ACHN (cell line): ENCODE results near the gene ATG5.

Source experiments
- DNase-seq: peaks from one replicate; pipeline ENCODE4 v3.0.0-alpha.2; 2015
- in situ Hi-C: cut with HindIII; loops from 2 replicates; pipeline ENCODE4 v1.10.0; 2017; ENCODE audit warnings: low sequenced_read_pairs, low pct_ligation_motif_present, low pct_unique_long_range_greater_than_20kb

Gene ATG5

DNA sequence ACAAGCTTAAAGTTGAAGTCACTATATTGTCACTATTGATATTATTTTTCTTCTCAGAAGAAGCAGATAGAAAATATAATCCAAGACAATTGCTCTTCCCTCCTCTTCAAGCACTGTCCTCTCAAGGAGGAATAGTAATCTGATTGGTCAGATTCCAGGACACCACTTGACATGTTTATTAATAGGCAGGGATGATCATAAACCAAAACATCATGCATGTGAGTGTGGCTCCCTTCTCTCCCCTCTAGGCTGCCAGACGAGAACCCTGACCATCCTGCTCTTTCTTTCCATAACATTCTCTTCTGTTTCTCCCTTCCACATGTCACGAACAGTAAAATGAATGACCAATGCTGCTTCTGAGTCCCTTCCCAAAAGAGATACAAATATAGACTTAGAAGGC, 7.5 kb downstream of the ATG5 start:
- no peak for DNase-seq
- in situ Hi-C loops = no loop called here

GRCh38 chr6:106316375-106316766, 9.2 kb downstream of the ATG5 start:
- no peak for DNase-seq
- in situ Hi-C loops = no loop called here

DNA sequence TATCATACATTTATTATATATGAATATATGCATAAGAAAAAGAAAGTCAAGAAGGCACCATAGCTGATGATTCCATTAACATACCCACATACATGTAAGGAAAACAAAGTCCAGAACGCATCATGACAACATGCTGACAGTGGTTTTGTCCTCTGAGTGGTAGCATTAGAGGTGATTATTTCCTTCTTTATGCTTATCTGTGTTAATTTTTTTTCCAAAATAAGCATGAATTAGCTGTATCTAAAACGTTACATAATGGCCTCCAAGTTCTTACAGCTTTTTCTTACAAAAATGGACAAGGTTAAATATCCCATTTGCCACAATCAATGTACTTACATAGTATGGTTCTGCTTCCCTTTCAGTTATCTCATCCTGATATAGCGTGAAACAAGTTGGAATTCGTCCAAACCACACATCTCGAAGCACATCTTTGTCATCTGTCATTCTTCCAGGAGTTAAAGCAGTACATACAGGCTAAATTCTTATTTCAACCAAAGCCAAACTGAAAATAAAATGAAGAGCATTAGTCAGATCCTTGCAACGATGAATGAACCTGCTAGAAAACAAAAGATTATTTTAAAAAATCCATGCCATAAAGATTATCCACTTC, 9.7 kb downstream of the ATG5 start:
- in situ Hi-C loops = no loop called here
- DNase-seq = peak; percentile 63

DNA sequence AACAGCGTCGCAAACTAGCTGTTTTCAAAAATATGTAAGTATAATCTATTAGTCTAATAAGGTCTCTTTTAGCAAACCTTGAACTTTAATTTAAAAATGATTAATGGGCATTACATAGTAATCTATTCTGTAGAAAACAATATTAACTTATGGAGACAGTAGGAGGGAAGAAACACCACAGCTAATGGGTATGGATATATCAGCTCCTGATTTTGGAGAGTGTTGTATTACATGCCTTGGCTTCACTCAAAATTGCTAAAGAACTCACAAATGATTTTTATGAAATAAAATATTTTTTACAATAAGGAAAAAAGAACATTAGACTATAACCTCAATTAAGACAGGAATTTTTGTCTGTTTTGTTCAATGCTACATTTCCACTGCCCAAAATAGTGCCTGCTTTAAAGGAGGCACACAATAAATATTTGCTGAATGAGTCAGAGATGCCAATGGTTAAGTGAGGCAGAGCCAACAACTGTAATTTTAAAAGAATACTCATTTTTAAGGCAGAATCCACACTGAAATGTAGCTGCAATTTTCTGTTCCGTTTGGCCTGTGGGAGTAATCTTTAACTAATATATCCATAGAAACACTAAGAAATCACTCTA, 15.7 kb downstream of the ATG5 start:
- DNase-seq = peak; percentile 76

DNA sequence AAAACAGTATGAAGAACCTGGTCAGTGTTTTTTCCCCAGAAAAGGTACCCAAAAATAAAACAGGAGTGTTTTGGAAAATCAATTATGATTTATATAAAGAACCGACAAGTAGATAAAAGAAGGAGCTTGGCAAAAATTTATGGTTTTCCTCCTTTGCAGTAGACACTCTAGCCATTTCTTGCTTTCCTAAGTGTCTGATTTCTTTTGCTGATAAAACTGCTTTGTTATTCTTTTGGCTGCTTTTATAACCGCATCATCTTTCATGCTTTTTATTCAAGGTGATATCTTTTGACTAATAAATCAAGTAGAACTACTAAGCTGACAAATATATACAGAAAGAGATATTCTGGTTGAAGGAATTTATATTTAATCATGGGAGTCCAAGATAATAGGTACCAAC, 16.6 kb downstream of the ATG5 start:
- DNase-seq = no peak
- in situ Hi-C loops = no loop called here

More for the DNA sequence above, 15.7 kb downstream of the ATG5 start:
- in situ Hi-C loops = no loop called here

GRCh38 chr6:106305740-106306139, 19.8 kb downstream of the ATG5 start:
- in situ Hi-C loops = no loop called here
- DNase-seq = no peak

- peak; percentile 46 for DNase-seq
- in situ Hi-C loops = no loop called here
Measured at GRCh38 chr6:106300944-106301343, 24.6 kb downstream of the ATG5 start.

DNA sequence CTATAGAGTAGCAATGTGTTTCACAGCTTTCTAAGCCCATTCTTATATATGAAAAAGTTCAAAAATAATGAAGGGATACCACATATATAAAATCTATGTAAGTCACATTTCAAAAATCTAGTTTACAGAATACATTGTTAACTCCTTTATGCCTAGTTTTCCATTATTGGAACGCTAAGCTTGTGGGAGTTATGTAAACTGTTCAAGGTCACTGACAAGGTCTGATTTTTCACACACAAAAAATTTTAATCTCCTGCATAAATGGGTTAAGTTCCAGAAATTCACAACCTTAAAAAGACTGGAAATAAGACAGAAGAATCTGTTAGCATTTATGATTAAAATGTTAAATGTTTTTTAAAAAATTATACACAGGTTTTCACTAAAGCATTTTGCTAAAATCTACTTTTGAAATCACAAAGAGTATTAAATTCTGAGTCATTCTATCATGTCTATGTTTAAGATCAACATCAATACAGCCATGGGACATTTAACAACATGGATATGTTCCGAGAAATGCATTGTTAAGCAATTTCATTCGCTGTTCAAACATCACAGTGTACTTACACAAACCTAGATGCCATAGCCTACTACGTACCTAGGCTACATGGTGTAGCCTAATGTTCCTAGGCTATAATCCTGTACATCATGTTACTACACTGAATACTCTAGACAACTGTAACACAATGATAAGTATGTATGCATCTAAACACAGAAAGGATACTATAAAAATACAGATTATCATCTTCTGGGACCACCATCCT, 25.4 kb downstream of the ATG5 start:
- in situ Hi-C loops = no loop called here

GRCh38 chr6:106293116-106293515, 32.4 kb downstream of the ATG5 start:
- no peak for DNase-seq
- in situ Hi-C loops = no loop called here

More for the DNA sequence above, 25.4 kb downstream of the ATG5 start:
- DNase-seq = no peak

DNA sequence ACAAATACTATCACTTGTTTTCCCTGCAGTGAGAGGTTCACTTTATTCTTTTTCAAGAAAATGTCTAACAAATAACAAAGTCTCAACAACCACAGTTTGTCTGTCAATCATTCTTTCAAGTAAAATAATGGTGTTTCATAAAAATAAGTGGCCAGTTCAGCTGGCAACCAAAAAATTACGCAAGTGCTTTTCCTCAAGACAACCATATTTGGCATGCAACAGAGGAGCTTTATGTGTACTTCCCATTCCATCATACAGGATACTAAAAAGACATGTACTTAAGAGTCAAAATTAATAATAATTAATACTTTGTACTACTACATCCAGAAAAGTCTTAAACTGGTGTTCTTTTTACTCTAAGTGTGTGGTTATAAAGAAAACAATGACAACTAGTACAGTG, 34.6 kb downstream of the ATG5 start:
- no peak for DNase-seq
- in situ Hi-C loops = no loop called here

DNA sequence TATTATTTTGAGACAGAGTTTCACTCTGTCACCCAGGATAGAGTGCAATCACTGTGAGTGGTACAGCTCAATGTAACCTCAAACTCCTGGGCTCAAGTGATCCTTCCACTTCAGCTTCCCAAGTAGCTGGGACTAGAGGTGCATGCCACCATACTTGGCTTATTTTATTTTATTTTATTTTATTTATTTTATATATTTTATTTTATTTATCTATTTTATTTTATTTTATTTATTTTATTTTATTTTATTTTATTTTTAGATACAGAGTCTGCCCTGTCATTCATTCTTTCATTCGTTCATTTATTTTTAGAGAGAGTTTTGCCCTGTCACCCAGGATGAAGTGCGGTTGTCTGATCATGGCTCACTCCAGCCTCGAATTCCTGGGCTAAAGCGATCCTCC, 35.5 kb downstream of the ATG5 start:
- DNase-seq = no peak
- in situ Hi-C loops = no loop called here

DNA sequence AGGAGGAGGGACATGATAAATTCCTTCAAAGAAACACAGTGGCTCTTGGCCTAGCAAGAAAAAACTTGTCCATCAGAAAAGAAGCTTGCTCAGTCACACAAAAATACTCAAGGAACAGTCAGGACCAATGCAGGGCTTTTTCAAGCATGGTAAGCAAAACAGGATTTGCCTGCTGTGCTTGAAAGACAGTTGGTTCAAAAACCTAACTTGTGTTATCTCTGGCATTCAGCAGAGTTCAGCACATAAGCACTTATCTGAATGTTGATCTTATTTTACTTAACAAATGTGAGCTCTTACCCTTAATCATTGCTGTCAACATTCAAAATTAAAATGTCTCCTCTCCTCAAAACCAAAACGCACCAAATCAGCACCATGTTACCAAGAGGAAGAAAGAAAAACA, 38.3 kb downstream of the ATG5 start:
- in situ Hi-C loops = no loop called here

GRCh38 chr6:106286746-106287145, 38.8 kb downstream of the ATG5 start:
- DNase-seq = no peak
- in situ Hi-C loops = no loop called here

More for the DNA sequence above, 38.3 kb downstream of the ATG5 start:
- DNase-seq = no peak

GRCh38 chr6:106283481-106283880, 42.1 kb downstream of the ATG5 start:
- in situ Hi-C loops = no loop called here
- no peak for DNase-seq

GRCh38 chr6:106281661-106282060, 43.9 kb downstream of the ATG5 start:
- DNase-seq = no peak

GRCh38 chr6:106281088-106281487, 44.5 kb downstream of the ATG5 start:
- no peak for DNase-seq
- in situ Hi-C loops = no loop called here

More at GRCh38 chr6:106281661-106282060, 43.9 kb downstream of the ATG5 start:
- in situ Hi-C loops = no loop called here

DNA sequence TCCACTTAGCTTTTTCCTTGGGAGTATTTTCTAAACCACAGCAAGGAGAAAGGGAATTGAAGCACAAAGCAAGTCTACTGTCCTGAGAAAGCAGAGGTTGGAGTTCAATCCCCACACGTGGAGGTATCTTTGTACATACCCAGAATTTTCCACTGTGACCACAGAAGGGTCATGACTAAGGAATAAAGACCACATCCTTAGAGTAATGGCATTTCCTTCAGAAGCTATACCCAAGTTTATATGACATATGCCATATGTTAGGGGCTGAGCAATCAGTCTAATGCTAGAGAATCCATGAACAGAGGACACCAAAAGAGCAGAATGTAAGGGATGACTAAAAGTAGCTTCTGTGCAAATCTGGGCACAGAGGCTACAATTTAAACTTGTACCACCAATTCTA, 46.4 kb downstream of the ATG5 start:
- in situ Hi-C loops = no loop called here

GRCh38 chr6:106275692-106276091, 49.9 kb downstream of the ATG5 start:
- DNase-seq = no peak

More for the DNA sequence above, 46.4 kb downstream of the ATG5 start:
- DNase-seq = peak; percentile 7

GRCh38 chr6:106273087-106273486, 52.5 kb downstream of the ATG5 start:
- in situ Hi-C loops = no loop called here
- no peak for DNase-seq

More at GRCh38 chr6:106275692-106276091, 49.9 kb downstream of the ATG5 start:
- in situ Hi-C loops = no loop called here

GRCh38 chr6:106272287-106272686, 53.3 kb downstream of the ATG5 start:
- DNase-seq = no peak
- in situ Hi-C loops = no loop called here
